C4-2B (cell line): ENCODE data around the gene ADAT2.

Experiments used
- ZFX ChIP-seq: fragments of 450-650 bp; IDR thresholded peaks from 2 replicates; pipeline ENCODE4 v1.6.1; 2017
- TF ChIP-seq, protein P1 (sequence below): fragments of 450-650 bp; conservative IDR thresholded peaks from 2 replicates; pipeline ENCODE4 v1.5.1; 2017; ENCODE audit warnings: mild to moderate bottlenecking

DNA sequence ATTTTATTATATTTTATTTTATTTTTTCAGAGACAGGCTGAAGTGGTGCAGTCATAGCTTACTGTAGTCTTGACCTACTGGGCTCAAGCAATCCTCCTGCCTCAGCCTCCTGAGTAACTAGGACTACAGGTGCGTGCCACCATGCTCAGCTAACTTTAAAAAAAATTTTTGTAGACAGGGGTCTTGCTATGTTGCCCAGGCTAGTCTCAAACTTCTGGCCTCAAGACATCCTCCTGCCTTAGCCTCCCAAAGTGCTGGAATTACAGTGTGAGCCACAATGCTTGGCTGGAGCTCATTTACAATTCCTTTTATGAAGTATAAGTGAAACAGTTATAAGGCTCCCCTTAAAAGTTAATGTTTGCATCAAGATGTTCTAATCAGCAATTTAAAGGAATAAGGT lies 46.5 kb upstream of the ADAT2 start:
- TF ChIP-seq, protein P1, sequence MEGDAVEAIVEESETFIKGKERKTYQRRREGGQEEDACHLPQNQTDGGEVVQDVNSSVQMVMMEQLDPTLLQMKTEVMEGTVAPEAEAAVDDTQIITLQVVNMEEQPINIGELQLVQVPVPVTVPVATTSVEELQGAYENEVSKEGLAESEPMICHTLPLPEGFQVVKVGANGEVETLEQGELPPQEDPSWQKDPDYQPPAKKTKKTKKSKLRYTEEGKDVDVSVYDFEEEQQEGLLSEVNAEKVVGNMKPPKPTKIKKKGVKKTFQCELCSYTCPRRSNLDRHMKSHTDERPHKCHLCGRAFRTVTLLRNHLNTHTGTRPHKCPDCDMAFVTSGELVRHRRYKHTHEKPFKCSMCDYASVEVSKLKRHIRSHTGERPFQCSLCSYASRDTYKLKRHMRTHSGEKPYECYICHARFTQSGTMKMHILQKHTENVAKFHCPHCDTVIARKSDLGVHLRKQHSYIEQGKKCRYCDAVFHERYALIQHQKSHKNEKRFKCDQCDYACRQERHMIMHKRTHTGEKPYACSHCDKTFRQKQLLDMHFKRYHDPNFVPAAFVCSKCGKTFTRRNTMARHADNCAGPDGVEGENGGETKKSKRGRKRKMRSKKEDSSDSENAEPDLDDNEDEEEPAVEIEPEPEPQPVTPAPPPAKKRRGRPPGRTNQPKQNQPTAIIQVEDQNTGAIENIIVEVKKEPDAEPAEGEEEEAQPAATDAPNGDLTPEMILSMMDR, result no peak
- no peak for TF ChIP-seq ZFX
